HL-60/S4 treated with retinoic acid at 250 ng/mL for 4 days and 3 days (cell line): Measurements from ENCODE around the gene NR2F6.
"Not testable (repeated sequence)": the region's sequence is repeated elsewhere in the genome, so short reads cannot be mapped to it uniquely, and the experiment has no call there.

ENCODE experiments used
- in situ Hi-C: fragments of 300-500 bp; cut with MboI; formaldehyde crosslinking; loops from 2 replicates; pipeline ENCODE4 v1.7.0; 2022; ENCODE audit warnings: low sequenced_read_pairs

The NR2F6 gene

DNA sequence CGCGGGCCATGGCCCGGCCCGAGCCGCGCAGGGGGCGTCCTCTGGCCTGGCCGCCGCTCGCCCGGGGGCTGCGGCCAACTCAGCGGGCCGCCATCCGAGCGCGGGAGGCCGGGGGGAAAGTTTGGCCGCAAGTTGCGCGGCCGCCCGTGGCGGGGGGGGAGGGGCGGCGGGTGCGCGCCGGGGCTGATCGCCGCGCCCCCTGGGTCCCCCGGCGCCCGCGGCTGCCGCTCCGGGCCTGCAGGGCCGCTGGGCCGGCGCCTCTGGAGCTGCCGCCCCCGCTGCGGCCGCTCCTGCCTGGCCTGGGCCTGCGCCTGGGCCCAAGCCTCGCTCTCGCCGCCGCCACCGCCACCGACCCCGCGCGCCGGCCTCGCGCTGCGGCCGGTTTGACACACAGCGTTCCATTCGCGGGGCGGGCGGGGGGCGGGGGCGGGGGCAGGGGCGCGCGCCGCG is at the start of gene NR2F6:
NR2F6 (minus strand) TSS at position 385 of the 450 bp plus-strand sequence. CDS start 699 bp downstream, outside the sequence.
- in situ Hi-C loops: no loop called here

DNA sequence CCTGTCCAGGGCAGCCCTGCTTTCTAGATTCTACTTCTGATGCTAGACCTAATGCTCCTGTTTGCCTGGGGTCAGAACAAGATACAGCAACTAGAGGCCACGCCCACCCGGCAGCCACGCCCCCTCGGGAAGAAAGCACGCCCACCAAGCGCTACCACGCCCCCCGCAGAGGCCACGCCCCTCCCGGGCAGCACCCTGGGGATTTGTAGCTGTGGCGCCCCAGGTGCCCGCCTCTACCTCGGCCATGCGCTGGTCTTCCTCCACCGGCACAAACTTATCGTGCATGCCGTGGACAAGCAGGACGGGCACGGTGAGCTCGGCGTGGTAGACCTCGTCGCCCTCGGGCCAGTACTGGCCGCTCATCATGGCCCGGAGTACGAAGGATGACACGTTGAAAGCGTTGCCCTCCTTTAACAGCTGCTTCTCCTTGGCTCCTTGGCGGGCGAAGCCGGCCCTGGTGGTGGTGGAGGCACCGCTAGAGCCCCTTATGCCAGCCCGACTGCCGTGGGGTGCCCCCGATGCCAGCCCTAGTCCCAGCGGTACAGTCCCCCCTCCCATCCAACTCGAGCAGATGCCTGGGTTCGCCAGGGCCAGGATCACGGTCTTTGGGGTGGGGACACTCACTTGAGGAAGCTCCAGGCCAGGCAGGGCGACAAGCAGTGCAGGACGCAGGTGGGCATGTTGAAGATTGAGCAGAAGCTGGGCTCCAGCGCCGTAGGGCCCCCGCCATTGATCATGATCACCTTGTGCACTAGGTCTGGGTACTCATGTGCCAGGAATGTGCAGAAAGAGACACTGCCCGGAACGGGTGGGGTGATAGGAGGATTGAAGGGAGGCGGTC is 48.6 kb upstream of the NR2F6 start:
- in situ Hi-C loops: no loop called here

DNA sequence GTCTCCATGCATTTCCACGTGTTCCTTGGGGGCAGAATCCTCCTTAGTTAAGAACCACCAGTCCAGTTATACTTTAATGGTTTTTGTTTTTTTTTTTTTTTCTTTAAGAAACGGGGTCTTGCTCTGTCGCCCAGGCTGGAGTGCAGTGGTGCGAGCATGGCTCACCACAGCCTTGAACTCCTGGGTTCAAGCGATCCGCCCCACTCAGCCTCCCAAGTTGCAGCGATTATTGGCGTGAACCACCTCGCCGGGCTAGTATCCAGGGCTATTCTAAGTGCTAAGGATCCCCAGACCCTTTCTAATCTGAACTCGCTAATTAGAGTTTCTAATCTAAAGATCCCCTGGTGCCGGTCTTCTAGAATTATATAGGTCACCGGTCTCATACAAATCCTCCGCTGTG is 47.9 kb upstream of the NR2F6 start:
- in situ Hi-C loops: no loop called here

DNA sequence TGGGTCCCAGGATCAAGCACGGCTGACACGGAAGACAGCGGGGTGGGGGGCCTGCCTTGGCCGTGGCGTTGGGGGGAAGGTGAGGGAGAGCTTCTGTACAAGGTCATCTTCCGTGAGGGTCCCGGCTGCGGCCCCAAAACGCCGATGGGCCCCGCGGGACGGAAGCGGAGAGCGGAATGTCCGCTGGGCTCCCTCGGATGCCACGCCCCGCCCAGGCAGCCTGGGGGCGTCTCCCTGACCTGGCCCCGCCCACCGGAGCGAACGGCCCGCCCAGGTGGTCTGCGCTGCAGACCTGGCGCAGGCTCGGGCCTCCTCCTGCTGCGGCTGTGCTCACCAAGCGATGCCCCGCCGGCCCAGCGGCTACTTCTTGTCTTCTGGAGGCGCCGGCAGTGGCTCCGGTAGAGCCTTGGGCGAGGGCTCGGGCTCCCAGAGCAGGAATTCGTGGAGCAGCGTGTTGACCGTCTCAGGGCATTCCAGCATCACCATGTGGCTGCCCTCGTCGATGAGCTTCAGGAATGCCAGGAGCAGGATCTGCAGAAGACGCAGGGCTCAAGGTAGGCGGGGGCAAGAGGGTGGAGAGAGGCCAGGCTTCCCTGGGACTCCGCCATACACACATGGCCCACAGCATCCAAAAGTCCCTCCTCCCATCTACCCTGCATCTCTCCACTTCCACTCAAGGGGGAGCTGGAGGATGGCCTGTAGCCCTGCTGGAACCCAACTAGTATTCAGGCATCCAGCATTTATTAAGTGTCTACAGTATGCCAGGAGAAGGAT is 46.8 kb upstream of the NR2F6 start:
- in situ Hi-C loops: no loop called here

DNA sequence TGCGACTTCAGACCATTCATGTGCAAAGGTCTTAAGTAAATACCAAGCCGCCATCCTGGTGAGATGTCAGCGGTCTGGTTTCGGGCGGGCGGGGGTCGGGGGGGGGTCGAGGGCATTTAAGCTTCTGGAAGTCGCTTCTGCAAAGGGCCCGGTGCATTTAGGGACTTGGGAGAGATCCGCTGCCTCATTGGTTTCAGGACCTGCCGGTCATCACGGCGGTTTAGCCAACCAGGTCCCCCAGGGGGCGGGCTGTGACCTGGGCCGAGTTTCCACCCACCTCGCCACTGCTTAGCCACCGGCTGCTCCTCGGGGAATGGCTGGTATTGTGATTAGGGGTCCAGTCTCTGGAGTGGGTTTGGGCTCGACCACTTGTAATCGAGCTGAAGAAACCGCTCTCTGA is 43.8 kb upstream of the NR2F6 start:
- in situ Hi-C loops: loop anchor here (10.0 kb wide), 1 partner anchor 215 kb away; the partner anchor contains the start of genes HAUS8 and MYO9B

DNA sequence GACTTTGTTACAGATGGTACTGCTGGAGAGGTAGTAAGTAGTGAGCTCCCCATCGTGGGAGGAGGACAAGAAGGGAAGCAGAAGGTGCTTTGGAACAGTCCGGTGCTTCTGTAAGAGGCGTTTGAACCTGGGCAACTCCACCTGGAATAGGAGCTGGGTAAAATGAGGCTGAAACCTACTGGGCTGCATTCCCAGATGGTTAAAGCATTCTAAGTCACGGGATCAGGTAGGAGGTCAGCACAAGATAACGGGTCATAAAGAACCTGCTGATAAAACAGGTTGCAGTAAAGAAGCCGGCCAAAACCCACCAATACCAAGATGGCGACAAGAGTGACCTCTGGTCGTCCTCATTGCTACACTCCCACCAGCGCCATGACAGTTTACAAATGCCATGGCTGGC is 41.0 kb upstream of the NR2F6 start:
- in situ Hi-C loops: loop anchor here (10.0 kb wide), 1 partner anchor 212 kb away; the partner anchor contains the start of genes HAUS8 and MYO9B

DNA sequence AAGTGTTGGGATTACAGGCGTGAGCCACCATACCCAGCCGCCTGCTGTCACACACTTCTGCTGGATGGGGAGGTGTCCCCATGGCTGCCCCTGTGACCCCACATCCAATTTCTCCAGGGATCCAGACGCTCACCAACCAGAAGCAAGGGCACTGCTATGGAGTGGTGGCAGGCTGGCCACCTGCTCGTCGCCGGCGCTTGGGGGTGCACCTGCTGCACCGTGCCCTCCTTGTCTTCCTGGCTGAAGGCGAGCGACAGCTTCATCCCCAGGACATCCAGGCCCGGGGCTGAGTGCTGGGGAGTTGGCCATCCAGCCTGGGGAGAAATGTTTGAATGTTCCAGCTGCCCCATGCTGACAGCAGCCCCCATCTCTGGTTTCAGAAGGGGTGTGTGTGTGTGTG is 40.5 kb upstream of the NR2F6 start:
- in situ Hi-C loops: loop anchor here (10.0 kb wide), 1 partner anchor 211 kb away; the partner anchor contains the start of genes HAUS8 and MYO9B

DNA sequence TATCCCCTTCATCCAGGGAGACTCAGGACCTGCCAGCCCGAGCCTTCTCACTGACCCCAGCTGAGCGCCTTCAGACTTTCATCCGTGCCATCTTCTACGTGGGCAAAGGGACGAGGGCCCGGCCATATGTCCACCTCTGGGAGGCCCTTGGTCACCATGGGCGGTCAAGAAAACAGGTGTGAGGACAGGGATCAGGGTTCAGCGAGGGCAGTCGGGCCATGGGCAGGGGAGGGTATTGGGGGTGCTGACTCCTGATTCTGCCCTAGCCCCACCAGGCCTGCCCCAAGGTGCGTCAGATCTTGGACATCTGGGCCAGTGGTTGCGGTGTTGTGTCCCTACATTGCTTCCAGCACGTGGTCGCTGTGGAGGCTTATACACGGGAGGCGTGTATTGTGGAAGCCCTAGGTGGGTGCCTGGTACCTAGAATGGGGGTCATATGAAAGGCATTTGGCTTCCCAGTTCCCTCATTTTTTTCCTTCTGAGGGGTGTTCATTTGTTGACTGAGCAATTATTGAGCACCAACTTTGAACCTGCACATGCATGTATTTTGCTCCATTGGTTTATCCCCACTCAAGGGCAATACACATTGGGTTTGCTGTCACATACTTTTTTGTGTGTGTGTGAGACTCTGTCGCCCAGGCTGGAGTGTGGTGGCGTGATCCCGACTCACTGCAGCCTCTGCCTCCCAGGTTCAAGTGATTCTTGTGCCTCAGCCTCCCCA is 39.9 kb upstream of the NR2F6 start:
- in situ Hi-C loops: loop anchor here (10.0 kb wide), 1 partner anchor 211 kb away; the partner anchor contains the start of genes HAUS8 and MYO9B

DNA sequence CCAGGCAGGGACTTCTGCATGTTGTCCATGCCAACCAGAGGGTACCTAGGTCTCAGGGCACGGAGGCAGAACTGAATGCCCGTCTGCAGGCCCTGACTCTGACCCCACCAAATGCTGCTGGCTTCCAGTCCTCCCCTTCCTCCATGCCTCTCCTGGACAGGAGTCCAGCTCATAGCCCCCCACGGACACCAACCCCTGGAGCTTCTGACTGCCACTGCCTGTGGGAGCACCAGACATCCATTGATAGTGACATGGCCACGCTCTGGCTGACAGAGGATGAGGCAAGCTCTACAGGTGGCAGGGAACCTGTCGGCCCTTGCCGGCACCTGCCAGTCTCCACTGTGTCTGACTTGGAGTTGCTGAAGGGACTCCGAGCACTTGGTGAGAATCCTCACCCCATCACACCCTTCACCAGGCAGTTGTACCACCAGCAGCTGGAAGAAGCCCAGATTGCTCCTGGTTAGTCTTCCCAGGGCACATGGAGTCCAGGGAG is 37.8 kb upstream of the NR2F6 start:
- in situ Hi-C loops: loop anchor here (10.0 kb wide), 1 partner anchor 209 kb away; the partner anchor contains the start of genes HAUS8 and MYO9B

DNA sequence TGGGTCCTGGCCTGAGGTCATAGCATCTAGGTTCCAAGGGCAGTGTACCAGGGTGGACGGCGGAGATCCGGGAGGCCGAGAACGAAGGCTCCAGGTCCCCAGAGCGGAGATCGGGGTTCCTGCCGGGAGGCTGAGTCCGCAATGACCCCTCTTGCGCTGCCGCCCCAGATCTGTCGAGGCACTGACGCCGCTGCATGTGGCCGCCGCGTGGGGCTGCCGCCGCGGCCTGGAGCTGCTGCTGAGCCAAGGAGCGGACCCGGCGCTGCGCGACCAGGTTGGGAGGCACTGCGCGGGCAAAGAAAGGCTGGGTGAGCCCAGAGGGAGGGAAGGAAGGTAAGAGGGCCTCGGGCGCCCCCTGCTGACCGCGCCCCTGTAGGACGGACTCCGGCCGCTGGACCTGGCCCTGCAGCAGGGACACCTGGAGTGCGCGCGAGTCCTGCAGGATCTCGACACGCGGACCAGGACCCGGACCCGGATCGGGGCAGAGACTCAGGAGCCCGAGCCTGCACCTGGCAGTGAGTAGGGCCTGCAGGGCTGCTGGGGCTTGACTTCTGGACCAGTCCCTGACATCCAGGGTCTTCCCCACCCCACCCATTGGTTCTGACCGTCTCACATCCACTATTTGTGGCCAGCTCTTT is 36.9 kb upstream of the NR2F6 start:
- in situ Hi-C loops: loop anchor here (10.0 kb wide), 1 partner anchor 208 kb away; the partner anchor contains the start of genes HAUS8 and MYO9B

DNA sequence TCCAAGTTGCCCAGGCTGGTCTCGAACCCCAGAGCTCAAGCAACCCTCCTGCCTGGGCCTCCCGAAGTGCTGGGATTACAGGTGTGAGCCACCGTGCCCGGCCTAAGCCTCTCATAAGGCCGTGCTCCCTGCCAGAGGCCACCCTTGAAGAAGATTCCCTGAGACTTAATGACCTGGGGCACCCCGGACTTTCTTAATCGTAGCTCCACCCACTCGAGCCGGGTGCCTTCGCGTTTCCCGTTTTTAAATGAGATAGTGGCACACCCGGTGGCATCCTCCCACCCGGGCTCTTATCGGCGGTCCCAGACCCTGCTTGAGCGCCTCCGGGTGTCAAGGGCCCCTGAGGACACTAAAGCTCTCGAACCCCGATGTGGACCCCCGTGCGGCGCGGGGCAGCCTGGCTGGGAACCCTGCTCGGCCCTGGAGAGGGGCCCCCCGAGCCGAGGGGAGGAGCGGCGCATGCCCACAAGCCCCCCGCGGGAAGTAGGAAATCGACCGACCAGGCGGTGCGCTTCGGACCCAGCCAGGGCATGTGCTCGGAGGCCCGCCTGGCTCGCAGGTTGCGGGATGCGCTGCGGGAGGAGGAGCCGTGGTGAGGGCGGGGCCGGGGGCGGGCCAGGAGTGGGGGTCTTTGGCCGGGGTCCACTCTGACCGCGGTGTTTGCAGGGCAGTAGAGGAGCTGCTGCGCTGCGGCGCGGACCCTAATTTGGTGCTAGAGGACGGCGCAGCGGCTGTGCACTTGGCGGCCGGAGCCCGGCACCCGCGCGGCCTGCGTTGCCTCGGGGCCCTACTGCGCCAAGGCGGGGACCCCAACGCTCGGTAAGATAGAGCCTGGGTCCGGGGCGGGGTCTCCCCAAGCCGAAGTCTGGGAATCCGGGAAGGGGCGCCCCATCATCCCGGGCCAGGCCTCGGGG is 35.9 kb upstream of the NR2F6 start, which contains the start of gene ANKLE1:
ANKLE1 (plus strand) TSS at position 511 of the 914 bp plus-strand sequence; CDS start at position 531, 20 bp downstream.
- in situ Hi-C loops: loop anchor here (10.0 kb wide), 1 partner anchor 207 kb away; the partner anchor contains the start of genes HAUS8 and MYO9B

DNA sequence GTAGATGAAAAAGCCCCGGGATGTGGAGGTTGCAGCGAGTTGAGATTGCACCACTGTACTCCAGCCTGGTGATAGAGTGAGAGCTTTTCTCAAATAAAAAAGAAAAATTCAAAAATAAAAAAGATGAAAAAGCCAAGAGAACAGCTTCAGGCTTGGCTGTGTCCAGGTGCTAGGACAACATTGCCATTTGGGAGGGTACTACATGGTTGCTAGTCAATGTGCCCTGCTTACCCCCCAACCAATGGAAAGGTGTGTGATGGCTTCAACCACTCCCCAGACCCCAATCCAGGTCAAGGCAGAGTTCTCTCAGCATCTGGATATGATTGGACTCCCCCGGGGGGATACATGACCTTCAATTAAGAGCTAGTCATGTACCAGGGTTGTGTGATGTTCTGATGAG is 33.7 kb upstream of the NR2F6 start:
- in situ Hi-C loops: no loop called here

DNA sequence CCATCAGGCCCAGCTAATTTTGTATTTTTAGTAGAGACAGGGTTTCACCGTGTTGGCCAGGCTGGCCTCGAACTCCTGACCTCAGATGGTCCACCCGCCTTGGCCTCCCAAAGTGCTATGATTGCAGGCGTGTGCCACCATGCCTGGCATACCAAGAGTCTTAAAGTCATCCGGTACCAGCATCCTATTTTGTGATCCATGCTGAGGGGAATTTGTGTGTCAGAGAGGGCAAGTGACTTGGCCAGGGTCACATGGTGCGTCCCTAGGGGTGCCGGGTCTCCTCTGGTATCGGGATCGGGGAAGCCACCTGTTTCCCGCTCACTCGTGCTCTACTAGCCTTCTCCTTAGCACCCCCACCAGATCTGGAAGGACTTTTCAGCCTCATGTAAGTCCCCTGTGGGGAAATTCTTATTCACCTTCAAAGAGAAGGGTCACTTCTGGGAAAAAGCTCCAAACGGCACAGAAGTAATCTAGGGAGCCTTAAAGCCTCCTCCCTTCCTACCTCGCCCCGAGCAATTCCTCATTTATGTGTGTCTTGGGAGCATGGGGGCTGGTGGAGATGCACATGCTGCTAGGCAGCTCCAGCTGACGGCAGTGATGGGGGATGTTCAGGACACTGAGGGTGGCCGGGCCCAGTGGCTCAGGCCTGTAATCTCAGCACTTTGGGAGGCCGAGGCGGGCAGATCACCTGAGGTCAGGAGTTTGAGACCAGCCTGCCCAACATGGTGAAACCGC is 29.9 kb upstream of the NR2F6 start:
- in situ Hi-C loops: no loop called here

DNA sequence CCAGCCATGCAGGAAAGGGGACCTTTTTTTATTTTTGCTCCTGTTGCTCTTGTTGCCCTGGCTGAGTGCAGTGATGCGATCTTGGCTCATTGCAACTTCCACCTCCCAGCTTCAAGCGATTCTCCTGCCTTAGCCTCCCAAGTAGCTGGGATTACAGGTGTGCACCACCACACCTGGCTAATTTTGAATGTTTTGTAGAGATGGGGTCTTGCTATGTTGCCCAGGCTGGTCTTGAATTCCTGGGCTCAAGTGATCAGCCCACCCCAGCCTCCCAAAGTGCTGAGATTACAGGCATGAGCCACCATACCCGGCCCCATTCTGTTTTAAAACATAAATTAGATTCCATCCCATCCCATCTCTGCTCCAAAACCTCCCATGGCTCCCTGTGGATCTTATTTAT is 29.2 kb upstream of the NR2F6 start:
- in situ Hi-C loops: not testable (repeated sequence)

DNA sequence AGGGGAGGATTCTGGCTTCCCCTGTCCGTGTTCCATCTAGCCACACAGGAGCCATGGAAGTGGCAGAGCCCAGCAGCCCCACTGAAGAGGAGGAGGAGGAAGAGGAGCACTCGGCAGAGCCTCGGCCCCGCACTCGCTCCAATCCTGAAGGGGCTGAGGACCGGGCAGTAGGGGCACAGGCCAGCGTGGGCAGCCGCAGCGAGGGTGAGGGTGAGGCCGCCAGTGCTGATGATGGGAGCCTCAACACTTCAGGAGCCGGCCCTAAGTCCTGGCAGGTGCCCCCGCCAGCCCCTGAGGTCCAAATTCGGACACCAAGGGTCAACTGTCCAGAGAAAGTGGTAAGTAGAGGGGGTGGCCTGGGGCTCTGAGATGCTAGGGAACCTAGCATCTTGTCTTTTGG is 23.0 kb upstream of the NR2F6 start:
- in situ Hi-C loops: no loop called here

DNA sequence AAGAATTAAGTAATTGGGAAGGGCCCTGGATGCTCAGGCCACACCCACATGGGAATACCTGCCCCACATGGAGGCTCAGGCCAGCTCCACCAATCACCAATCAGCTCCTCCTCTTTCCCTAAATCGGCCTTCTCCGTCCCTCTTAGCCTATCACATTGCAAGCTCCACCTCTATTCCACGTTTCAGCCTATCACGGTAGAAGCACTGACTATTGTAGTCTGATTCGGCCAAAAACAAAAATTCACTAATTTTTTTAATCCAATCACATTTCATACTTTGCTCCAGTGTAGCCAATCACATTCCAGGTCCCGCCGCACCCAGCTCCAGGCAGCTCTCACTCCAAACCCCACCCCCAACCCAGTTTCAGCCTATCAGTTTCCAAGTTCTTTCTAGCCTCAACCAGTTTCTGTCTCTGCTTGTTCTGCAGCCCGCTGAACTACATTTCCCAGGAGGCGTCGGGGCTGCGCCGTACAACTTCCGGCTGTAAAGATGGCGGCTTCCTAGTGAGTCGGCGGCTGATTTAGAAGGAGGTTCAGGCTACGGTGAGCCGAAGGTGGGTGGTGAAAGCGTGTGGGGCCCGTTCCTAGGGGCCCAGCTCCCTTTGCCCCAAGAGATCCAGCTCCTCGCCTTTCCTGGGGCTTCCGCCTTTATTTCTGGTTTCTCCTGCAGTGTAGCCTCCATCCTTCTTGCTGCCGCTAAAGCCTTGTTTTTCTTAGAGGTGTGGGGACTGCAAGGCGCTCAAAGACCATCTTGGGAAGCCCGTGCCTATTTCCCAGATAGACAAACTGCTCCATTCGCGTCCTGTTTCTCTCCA is 21.5 kb upstream of the NR2F6 start, which contains the start of gene BABAM1:
BABAM1 (plus strand) TSS at position 469 of the 814 bp plus-strand sequence. CDS start 1,364 bp downstream, outside the sequence.
- in situ Hi-C loops: no loop called here

DNA sequence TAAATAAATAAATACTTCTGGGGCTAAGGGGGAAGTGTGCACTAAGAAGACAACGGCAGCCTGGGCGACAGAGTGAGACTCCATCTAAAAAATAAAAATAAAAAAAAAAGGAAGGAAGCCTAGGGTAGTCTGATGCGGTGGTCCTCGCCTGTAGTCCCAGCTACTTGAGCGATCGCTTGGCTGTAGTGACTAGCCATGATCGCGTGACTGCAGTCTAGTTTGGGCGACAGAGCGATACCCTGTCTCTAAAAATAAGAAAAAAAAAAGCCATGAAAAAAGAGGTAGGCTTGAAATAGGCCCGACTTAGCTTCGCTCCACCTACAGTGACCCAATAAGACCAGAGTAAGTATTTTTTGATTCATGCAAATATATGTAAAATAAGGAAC is 20.9 kb upstream of the NR2F6 start:
- in situ Hi-C loops: no loop called here
